Right ventricle myocardium inferior (tissue), 1 donor: ENCODE results near the gene EVL. TPM values are rescaled to one million over a fixed set of nuclear protein-coding genes. Genes with fewer than 3 reads are reported as not detected.
"Not testable (repeated sequence)": the region's sequence is repeated elsewhere in the genome, so short reads cannot be mapped to it uniquely, and the experiment has no call there.

Experiments
- ATAC-seq: fragments of 200-7000 bp; cut with Tn5 transposase; one replicate; pipeline ENCODE4 v1.9.1; 2020; ENCODE audit warnings: mild to moderate bottlenecking, moderate library complexity
- DNase-seq: peaks from one replicate; pipeline ENCODE4 v3.0.0; 2021; ENCODE audit errors: missing footprints
- intact Hi-C: fragments of 100-400 bp; cut with DNase I; formaldehyde crosslinking; loops from one replicate; pipeline ENCODE4 v1.11.0; 2022
- total RNA-seq: library from RNA; stranded (reverse); fragmentation: NEBNext Ultra II Directional; extraction: Animal tissue kit (Norgen Biotek cat#: 25700); gene quantifications from one replicate; pipeline ENCODE4 v1.2.1, GENCODE V29; 2021
- donor health status: DM: no; HTN: yes; CAD: no; lungs with severe emphysema.

Gene EVL
- total RNA-seq, 1 donor from 2014 or later, result 41.8 TPM

DNA sequence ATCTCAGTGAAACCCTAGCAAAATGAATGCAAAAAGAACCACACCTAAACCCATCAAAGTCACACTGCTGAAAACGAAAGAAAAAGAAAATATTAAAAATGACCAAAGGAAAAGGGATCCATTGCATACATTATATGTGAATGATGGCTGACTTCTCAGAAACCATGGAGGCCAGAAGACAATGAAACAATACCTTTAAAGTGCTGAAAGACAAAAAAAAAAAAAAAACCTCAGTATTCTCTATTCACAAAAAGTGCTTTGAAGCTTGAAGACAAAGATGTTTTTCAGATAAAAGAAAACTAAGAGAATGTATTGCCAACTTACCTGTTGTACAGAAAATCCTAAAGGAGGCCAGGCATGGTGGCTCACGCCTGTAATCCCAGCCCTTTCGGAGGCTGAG, 4.5 kb upstream of the EVL start:
- intact Hi-C loops, result no loop called here
- ATAC-seq, result no peak
- DNase-seq, result no peak

- intact Hi-C loops, result no loop called here
- DNase-seq, result no peak
- ATAC-seq, result no peak
These were observed 2.6 kb upstream of the EVL start for GRCh38 chr14:100062590-100062989.

- no peak for ATAC-seq
- DNase-seq, result no peak
- intact Hi-C loops, result no loop called here
These were observed 1.8 kb upstream of the EVL start for GRCh38 chr14:100063314-100063941.

DNA sequence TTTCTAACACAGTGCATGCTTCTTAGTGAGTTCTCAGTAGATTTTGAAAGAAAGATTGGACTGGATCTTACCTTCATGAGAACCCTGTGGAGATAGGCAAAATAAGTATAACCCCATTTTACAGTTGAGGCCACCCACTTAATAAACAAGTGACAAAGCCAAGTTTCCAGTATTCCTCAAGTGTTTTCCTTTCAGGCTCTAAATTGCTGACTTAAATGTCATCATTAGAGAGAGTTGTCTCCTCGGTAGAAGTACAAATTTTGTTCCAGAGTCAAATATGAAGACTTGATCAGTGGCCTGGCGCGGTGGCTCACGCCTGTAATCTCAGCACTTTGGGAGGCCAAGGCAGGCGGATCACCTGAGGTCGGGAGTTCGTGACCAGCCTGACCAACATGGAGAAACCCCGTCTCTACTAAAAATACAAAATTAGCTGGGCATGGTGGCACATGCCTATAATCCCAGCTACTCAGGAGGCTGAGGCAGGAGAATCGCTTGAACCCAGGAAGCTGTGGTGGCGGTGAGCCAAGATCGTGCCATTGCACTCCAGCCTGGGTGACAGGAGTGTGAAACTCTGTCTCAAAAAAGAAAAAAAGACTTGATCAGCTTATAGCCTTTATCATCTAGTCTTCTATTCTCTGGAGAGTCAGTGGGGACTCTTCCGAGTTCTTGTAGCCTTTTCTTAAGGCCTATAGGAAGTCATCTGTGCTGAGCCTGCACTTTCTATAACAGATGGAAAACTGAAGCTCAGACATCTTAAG, 708 bp upstream of the EVL start:
- intact Hi-C loops, result loop anchor here (5.0 kb wide), 1 partner anchor 43 kb away; no protein-coding TSS in a partner anchor
- not testable (repeated sequence) for ATAC-seq

GRCh38 chr14:100065942-100066574, 836 bp downstream of the EVL start:
- DNase-seq, result no peak
- peak; percentile 41 for ATAC-seq
- intact Hi-C loops, result loop anchor here (5.0 kb wide), 1 partner anchor 41 kb away; no protein-coding TSS in a partner anchor

More for the DNA sequence above, 708 bp upstream of the EVL start:
- not testable (repeated sequence) for DNase-seq

DNA sequence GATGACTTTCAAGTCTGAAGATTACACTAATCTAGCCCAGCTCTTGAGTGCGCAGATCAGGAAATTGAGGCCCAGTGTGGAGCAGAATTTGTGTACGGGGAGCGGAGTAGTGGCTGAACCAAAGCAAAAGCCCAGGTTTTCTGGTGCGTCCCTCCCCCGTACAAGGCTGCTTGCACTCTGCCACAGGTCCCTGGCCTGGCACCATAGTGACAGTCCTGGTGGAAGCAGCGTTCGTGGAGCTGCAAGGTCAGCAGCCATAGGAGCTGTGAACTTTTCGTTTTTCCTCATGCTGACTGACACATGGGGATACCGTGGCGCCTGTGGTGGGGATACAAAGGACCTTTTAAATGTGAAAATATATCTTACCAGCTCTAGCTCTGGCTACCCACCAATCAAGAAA, 1.7 kb downstream of the EVL start:
- DNase-seq, result no peak
- no peak for ATAC-seq
- intact Hi-C loops, result loop anchor here (5.0 kb wide), 1 partner anchor 40 kb away; no protein-coding TSS in a partner anchor

DNA sequence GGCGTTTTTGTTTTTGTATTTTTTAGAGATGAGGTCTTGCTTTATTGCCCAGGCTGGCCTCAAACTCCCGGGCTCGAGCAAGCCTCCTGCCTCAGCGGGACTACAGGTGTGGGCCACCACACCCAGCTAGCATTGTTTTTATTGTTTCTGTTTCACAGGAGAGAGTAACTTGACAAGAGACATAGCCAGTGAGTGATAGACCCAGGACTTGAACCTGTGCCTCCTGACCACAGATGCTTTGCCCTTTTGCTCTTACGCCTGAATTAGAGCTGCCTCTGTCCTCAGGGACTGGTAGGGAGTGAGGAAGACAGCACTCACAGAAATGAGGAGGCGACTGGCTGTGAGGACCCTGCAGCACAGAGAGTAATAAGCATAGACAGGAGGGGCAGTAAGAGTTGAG, 2.3 kb downstream of the EVL start:
- no peak for DNase-seq
- intact Hi-C loops, result loop anchor here (5.0 kb wide), 1 partner anchor 40 kb away; no protein-coding TSS in a partner anchor
- no peak for ATAC-seq

GRCh38 chr14:100067971-100068959, 3.0 kb downstream of the EVL start:
- intact Hi-C loops, result loop anchor here (5.0 kb wide), 1 partner anchor 39 kb away; no protein-coding TSS in a partner anchor
- ATAC-seq (peak; percentile 17), DNase-seq (peak; percentile 79)

DNA sequence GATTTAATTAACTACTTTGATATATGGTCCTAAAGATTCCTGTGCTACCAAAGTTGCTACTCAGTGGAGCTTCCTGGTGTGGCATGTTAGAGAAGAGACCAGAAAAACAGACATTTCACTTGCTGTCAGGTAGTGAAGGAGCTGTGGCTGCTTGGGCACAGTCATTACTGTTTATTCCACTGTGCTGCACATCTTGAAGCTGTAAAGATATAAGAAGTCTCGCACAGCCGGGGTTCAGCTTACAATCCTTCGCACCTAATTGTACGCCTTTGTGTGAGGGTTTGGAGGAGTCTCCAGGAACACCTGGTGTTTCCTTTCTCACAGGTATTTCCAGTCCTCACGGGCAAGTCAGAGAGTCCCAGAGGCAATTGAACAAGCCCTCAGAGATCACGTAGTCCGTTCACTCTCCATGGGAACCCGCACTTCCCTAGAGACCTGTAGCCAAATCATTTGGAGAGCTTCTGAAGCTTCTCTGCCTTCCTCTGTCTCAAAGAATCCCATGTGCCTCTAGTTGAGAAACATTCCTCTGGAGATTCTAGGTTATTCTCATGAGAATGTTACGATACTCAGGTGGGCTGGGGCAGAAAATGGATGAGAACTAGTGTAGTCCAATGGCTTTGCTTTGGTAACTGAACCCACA, 4.1 kb downstream of the EVL start:
- ATAC-seq (no peak), DNase-seq (no peak)
- intact Hi-C loops, result loop anchor here (5.0 kb wide), 1 partner anchor 38 kb away; no protein-coding TSS in a partner anchor

DNA sequence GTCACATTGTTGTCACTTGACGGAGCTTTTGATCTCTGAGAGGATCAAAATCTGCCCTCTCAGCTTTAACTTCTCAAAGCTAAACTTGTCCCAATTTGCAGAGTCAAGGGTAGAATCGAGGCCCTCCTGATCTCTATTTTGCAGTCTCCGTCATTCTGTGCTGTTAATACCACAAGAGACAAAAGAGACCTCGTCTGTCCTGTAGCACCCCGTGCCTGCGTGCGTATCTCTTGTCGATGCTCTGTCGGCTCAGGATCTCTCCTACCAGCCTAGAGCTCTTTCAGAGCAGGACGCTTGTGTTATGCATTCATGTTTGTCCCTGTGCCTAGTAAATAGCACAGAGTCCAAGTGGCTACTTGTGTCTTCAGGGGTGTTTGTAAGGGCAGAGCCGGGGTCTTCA, 5.1 kb downstream of the EVL start:
- DNase-seq (no peak), ATAC-seq (no peak)
- intact Hi-C loops, result no loop called here

GRCh38 chr14:100071545-100071944, 6.3 kb downstream of the EVL start:
- intact Hi-C loops, result no loop called here
- ATAC-seq (no peak), DNase-seq (no peak)

DNA sequence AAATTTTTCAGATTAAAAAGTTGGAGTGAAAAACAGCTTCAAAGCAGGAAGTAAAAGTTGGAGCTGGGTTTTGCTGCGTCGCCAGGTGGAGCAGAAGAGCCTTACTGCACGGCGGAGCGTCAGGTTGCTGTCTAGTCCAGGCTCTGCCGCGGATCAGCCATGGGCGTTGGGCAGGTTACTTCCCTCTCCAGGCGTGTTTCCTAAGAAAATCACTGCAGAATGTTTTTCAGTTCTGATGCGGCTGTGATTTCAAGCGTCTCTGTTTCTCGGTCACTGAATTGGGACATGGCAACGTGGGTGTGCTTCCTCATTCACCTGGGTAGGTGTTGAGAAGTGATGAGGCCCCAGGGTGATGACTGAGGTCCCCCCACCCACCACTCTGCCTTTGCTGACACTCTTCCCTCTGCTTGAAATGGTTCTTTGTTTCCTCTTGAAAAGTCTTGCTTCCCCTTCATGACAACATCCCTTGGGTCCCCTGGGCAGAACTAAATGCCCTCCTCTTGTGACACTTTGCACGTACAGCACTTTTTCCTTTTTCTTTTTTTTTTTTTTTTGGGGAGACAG, 7.6 kb downstream of the EVL start:
- ATAC-seq, result no peak
- DNase-seq, result peak; percentile 69
- intact Hi-C loops, result no loop called here

- intact Hi-C loops, result no loop called here
- ATAC-seq (no peak), DNase-seq (no peak)
These were observed 8.6 kb downstream of the EVL start for GRCh38 chr14:100073576-100074430.

DNA sequence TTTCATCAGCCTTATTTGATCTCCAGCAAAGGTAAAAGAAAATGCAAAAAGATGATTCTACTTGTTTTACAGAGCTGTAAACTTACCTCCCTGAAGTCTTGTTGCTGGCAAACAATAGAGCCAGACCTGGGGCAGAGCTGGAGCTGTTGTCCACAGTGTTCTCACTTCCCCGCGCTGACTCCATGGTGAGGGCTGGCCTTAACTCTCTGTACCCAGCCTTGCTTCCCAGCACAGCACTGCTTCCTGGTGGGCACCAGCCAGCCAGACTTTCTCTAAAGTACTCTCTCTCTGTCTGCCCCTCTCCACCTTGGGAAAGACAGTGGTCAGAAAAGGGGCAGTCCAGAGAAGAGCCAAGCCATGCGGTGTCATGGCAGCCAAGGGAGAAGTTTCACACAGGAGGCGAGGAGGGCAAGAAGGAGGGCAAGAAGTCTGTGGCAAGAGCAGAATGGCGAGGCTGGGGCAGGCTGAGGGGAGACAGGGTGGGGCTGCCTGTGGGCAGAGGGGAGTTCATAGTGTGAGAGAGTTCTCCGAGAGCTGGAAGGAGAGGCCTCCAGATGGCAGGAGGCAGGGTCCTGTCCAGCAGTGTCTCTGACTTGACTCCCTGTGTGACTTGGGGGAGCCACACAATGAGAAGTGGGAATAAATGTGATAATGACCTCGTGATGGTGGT, 9.3 kb downstream of the EVL start:
- intact Hi-C loops, result no loop called here
- ATAC-seq (no peak), DNase-seq (no peak)

DNA sequence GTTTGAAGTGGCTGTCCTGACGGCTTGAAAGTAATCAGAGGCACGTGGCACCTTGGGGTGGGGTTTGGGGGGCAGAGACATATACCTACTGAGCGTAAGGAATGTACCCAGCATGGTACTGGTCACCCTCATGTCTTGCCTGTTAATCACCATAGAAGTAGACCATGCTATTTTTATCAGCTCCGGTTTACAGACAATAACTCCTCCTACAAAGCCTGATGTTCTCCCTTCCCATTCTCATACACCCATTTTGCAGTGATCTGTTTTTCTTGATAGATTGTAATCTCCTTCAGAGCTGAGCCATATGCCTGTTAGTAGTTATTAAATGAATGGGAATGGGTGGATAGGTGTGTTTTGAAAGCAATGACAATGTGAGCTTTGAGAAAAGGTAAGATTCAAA, 10.5 kb downstream of the EVL start:
- DNase-seq (no peak), ATAC-seq (no peak)
- intact Hi-C loops, result no loop called here

DNA sequence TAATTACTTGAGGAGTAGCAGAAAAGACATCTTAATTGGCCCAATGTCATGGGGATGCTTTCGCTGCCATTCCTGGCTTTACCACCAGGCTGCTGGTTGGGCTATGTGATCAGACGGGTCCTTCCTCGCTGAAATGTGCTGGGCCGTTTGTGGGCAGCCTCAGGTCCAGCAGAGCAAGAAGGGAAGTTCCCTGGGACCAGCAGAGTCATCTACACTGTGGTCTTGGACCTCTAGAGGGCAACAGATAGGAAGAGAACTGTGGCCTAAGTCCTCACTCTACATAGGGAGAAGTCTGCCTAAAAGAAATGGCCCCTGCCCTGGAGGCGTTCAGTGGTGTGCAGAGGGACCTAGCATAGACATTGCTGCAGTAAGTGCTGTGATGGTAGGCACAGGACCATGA, 10.9 kb downstream of the EVL start:
- intact Hi-C loops, result no loop called here
- DNase-seq, result no peak

More for the DNA sequence above, 10.9 kb downstream of the EVL start:
- peak; percentile 50 for ATAC-seq
